ENCODE data around the gene TTC12.

TTC12 gene

DNA sequence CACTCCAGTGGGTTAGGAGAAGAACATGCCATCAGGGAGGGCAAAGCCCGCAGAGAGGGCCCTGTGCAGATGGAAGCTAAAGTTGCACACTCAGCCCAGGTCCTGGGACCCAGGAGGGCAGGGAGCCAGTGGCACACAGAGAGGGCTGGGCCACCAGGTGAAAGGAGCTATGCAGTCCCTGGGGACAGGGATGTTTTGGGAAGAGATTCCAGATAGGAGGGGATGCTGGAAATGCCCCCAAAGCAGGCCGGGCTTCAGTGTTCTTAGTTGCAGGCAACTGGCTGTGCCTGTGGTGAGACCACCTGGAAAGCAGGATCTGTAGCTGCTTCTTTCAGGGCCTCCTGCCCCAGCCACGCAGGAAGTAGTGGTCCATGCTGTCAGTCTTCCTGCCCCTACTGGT lies 92.8 kb downstream of the TTC12 start:
- DNase-seq, result no peak

DNA sequence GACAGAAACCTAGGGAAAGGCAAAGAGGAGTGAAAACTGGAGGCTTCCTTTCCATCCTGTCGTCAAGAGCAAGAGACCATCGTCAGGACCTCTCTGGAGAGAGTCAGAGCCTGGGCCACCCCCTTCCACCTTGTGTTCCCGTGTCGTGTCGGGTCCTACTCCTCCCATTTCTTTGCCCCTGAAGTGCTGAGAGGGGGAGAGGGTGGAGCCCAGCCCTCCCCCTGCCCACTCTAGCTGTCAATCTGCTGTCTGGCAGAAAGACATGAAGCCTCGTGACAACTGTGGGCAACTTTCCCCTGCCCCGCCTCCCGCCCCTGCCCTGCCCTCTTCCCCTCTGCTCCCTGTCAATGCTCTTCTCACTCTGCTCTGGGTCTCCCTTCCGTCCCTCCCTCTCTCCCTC lies 93.8 kb downstream of the TTC12 start:
- DNase-seq, result no peak

DNA sequence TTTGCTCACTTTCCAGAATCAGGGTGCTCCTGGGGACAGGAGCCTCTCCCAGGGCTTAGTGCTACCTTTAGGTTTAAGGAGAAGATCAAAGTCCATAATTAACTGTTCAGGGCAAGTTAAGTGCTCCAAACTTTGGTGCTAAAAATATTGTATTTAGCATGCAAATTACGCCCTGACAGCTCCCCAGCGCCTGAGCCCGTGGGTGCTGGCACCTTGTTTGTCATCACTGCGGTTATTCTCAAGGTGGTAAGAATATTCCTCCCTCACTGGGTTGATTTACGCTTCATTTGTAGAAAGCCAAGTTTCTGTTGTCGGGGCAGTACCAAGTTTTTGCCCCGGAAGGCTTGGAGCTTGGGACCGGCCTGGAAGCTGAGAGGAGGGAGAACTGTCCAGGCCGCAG lies 94.5 kb downstream of the TTC12 start:
- DNase-seq, result no peak

DNA sequence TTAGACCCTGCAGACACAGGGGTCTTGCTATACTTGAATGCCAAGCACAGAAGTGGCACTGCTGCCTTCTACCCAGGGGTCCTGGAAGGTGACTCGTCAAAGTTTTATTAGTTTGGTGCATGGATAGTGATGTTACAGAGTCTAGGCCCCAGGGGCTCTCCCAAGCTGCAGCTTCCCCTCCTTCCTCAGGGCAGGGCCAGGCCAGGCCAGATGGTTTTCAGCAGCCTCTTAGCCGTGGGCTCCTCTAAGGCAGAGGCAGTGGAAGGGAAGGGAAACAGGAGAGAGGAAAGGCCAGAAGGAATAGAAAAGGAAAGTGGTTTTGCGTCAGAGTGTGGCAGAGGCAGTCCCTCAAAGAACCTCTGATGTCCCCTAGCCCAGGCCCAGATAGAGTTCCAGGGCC lies 95.1 kb downstream of the TTC12 start:
- no peak for DNase-seq

DNA sequence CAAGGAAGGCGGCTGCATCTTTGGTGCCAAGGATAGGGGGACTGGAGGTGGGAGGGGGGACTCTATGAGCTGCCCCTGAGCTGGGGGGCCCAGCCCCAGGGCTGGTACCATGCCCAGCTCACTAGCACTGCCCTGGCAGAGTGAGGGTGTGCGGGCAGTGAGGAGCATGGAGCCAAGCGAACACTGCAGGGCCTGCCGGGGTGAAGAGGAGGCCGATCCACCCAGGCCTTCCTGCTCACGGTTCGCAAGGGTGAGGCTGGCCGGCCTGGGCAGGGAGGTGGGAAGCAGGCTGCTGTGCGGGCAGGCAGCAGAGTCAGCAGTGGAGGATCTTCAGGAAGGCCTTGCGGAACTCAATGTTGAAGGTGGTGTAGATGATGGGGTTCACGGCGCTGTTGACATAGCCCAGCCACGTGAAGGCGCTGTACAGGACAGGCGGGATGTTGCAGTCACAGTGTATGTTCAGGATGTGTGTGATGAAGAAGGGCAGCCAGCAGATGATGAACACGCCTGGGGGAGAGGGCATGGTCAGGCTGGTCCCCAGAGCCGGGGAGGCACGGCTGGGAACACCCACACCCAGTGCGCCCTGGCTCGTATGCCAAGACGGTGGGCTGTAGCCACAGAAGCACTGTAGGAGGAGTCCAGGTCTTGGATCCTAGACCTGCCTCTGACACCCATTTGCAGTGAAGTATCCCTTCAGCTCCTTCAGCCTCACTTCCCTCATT lies 96.2 kb downstream of the TTC12 start:
- no peak for DNase-seq

DNA sequence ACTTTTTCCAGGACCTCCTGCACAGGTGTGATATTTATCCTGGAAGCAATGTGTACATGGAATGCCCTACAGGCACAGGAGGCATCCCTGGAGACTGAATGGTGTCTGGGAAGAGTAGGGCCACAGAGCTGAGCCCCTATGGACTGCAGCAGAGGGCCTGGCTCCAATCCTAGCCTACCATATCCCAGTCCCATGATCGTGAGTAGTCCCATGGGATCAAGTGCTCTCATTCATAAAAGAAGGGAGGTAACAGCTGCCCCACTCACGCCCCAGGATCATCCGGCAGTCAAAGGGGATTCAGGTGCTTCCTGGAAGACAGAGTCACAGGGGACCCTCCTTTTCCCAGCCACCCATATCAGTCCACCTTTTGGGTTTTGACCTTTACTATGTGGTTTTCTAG lies 97.2 kb downstream of the TTC12 start:
- no peak for DNase-seq

DNA sequence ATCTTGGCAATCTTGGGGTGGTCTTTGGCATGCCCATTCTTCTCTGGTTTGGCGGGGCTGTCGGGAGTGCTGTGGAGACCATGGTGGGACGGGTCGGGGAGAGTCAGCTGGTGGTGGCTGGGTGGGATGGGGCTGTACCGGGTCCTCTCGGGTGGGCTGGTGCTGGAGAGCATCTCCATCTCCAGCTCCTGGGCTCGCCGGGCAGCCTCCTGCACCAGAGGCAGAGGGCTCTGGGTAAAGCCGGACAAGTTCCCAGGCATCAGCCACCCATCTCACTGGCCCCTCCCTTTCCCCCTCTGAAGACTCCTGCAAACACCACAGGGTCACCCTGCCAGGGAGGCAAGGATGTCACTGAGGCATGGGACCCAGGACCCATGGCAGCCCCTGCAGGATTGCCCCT lies 98.3 kb downstream of the TTC12 start:
- no peak for DNase-seq

DNA sequence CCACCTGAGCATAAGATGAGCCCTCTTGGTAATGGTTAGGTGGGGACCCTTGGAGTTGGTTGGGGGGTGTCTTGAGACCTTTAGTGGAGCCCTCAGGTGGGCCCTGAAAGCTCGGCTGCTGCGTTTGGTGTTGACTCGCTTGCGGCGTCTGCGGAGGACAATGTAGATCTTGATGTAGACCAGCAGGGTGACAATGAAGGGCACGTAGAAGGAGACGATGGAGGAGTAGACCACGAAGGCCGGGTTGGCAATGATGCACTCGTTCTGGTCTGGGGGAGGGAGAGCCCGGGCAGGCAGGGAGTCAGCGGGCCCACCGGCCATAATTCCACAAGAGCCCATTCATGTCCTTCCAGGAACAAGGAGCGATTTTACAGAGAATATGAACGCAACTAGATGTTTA lies 101.0 kb downstream of the TTC12 start:
- DNase-seq, result no peak
